Measurements from ENCODE around the gene CSF2.

The CSF2 gene

GRCh38 chr5:132072070-132072469 lies 1.5 kb upstream of the CSF2 start:
- H3K4me1 ChIP-seq (ENCODE audit: control insufficient read depth, low read depth, low read length) = no peaks in the 10 kb centered on the region
- no peaks in the 10 kb centered on the region for H3K36me3 ChIP-seq (ENCODE audit: control insufficient read depth, insufficient read depth, low read length)
- H2BK15ac ChIP-seq (replicated peaks; ENCODE audit: low read depth) = no peak overlapping the region
- H3K27me3 ChIP-seq (ENCODE audit: insufficient read depth, low read length, poor library complexity) = no peaks in the 10 kb centered on the region
- no peak overlapping the region for H3K4ac ChIP-seq (ENCODE audit: low read depth, low read length)
- H3K9ac ChIP-seq (ENCODE audit: low read length) = no peak overlapping the region
- no peak overlapping the region for H2BK5ac ChIP-seq (ENCODE audit: low read length)
- no peak overlapping the region for H4K5ac ChIP-seq (ENCODE audit: low read length)
- H3K4me2 ChIP-seq (ENCODE audit: low read length) = no peak overlapping the region
- no peak overlapping the region for H3K18ac ChIP-seq (ENCODE audit: low read length)
- DNase-seq = no peak
- WGBS (ENCODE audit: extremely low coverage, insufficient coverage, low lambda C conversion rate) = no CpG with 5 or more reads among the region's 4 CpGs
- H3K23ac ChIP-seq (ENCODE audit: low read length) = no peak overlapping the region
- no peak overlapping the region for H3K56ac ChIP-seq (ENCODE audit: low read length)
- no peaks in the 10 kb centered on the region for H3K79me1 ChIP-seq (ENCODE audit: low read length)
- no peak overlapping the region for H2AK5ac ChIP-seq (ENCODE audit: low read length)
- no peaks in the 10 kb centered on the region for H3K79me2 ChIP-seq (ENCODE audit: control insufficient read depth, insufficient read depth, low read length)
- H3K27ac ChIP-seq (ENCODE audit: low read depth, low read length) = no peak overlapping the region
- no peak overlapping the region for H2BK120ac ChIP-seq (ENCODE audit: low read depth, low read length)
- no peak overlapping the region for H4K8ac ChIP-seq (ENCODE audit: low read depth, low read length)
- H3K4me3 ChIP-seq (ENCODE audit: low read length) = no peak overlapping the region

- Histone ChIP-seq H3K23ac (ENCODE audit: low read length) (no peak overlapping the region), H3K27me3 (ENCODE audit: insufficient read depth, low read length, poor library complexity) (no peaks in the 10 kb centered on the region), H3K79me2 (ENCODE audit: control insufficient read depth, insufficient read depth, low read length) (no peaks in the 10 kb centered on the region), H4K5ac (ENCODE audit: low read length) (no peak overlapping the region), H2BK5ac (ENCODE audit: low read length) (no peak overlapping the region), H3K79me1 (ENCODE audit: low read length) (no peaks in the 10 kb centered on the region), H2BK15ac (replicated peaks; ENCODE audit: low read depth) (no peak overlapping the region), H3K18ac (ENCODE audit: low read length) (no peak overlapping the region), H2AK5ac (ENCODE audit: low read length) (no peak overlapping the region), H3K4me1 (ENCODE audit: control insufficient read depth, low read depth, low read length) (no peaks in the 10 kb centered on the region), H3K9ac (ENCODE audit: low read length) (no peak overlapping the region), H3K27ac (ENCODE audit: low read depth, low read length) (no peak overlapping the region), H3K4me2 (ENCODE audit: low read length) (no peak overlapping the region), H3K4ac (ENCODE audit: low read depth, low read length) (no peak overlapping the region), H3K4me3 (ENCODE audit: low read length) (no peak overlapping the region), H3K56ac (ENCODE audit: low read length) (no peak overlapping the region), H4K8ac (ENCODE audit: low read depth, low read length) (no peak overlapping the region), H3K36me3 (ENCODE audit: control insufficient read depth, insufficient read depth, low read length) (no peaks in the 10 kb centered on the region), H2BK120ac (ENCODE audit: low read depth, low read length) (no peak overlapping the region)
- no CpG with 5 or more reads among the region's 2 CpGs for WGBS (ENCODE audit: extremely low coverage, insufficient coverage, low lambda C conversion rate)
- DNase-seq = no peak
Measured at GRCh38 chr5:132072528-132072927, 1.1 kb upstream of the CSF2 start.

- Histone ChIP-seq H3K9ac (ENCODE audit: low read length) (no peak overlapping the region), H2BK5ac (ENCODE audit: low read length) (no peak overlapping the region), H2BK120ac (ENCODE audit: low read depth, low read length) (no peak overlapping the region), H3K18ac (ENCODE audit: low read length) (no peak overlapping the region), H3K56ac (ENCODE audit: low read length) (no peak overlapping the region), H2AK5ac (ENCODE audit: low read length) (no peak overlapping the region), H3K79me2 (ENCODE audit: control insufficient read depth, insufficient read depth, low read length) (no peaks in the 10 kb centered on the region), H3K36me3 (ENCODE audit: control insufficient read depth, insufficient read depth, low read length) (no peaks in the 10 kb centered on the region), H3K4me3 (ENCODE audit: low read length) (no peak overlapping the region), H3K4me2 (ENCODE audit: low read length) (no peak overlapping the region), H3K79me1 (ENCODE audit: low read length) (no peaks in the 10 kb centered on the region), H2BK15ac (replicated peaks; ENCODE audit: low read depth) (no peak overlapping the region), H3K4me1 (ENCODE audit: control insufficient read depth, low read depth, low read length) (no peaks in the 10 kb centered on the region), H3K23ac (ENCODE audit: low read length) (no peak overlapping the region), H4K5ac (ENCODE audit: low read length) (no peak overlapping the region), H3K27me3 (ENCODE audit: insufficient read depth, low read length, poor library complexity) (no peaks in the 10 kb centered on the region), H3K4ac (ENCODE audit: low read depth, low read length) (no peak overlapping the region), H3K27ac (ENCODE audit: low read depth, low read length) (no peak overlapping the region), H4K8ac (ENCODE audit: low read depth, low read length) (no peak overlapping the region)
- no CpG with 5 or more reads among the region's 7 CpGs for WGBS (ENCODE audit: extremely low coverage, insufficient coverage, low lambda C conversion rate)
- DNase-seq = no peak
Measured at GRCh38 chr5:132074091-132074771, 642 bp downstream of the CSF2 start.

GRCh38 chr5:132074772-132075718 lies 1.5 kb downstream of the CSF2 start:
- H3K18ac ChIP-seq (ENCODE audit: low read length) = no peak overlapping the region
- no peaks in the 10 kb centered on the region for H3K27me3 ChIP-seq (ENCODE audit: insufficient read depth, low read length, poor library complexity)
- H2BK15ac ChIP-seq (replicated peaks; ENCODE audit: low read depth) = no peak overlapping the region
- H4K5ac ChIP-seq (ENCODE audit: low read length) = no peak overlapping the region
- no peak overlapping the region for H3K27ac ChIP-seq (ENCODE audit: low read depth, low read length)
- no peaks in the 10 kb centered on the region for H3K36me3 ChIP-seq (ENCODE audit: control insufficient read depth, insufficient read depth, low read length)
- H4K8ac ChIP-seq (ENCODE audit: low read depth, low read length) = no peak overlapping the region
- no peak overlapping the region for H3K4ac ChIP-seq (ENCODE audit: low read depth, low read length)
- H3K9ac ChIP-seq (ENCODE audit: low read length) = no peak overlapping the region
- no peak overlapping the region for H3K4me2 ChIP-seq (ENCODE audit: low read length)
- H3K56ac ChIP-seq (ENCODE audit: low read length) = no peak overlapping the region
- H3K79me2 ChIP-seq (ENCODE audit: control insufficient read depth, insufficient read depth, low read length) = no peaks in the 10 kb centered on the region
- H2BK5ac ChIP-seq (ENCODE audit: low read length) = no peak overlapping the region
- H3K4me1 ChIP-seq (ENCODE audit: control insufficient read depth, low read depth, low read length) = no peaks in the 10 kb centered on the region
- no peak overlapping the region for H3K23ac ChIP-seq (ENCODE audit: low read length)
- H2AK5ac ChIP-seq (ENCODE audit: low read length) = no peak overlapping the region
- no CpG with 5 or more reads among the region's 16 CpGs for WGBS (ENCODE audit: extremely low coverage, insufficient coverage, low lambda C conversion rate)
- H2BK120ac ChIP-seq (ENCODE audit: low read depth, low read length) = no peak overlapping the region
- no peak overlapping the region for H3K4me3 ChIP-seq (ENCODE audit: low read length)
- no peak for DNase-seq
- no peaks in the 10 kb centered on the region for H3K79me1 ChIP-seq (ENCODE audit: low read length)

GRCh38 chr5:132075719-132076077 lies 2.1 kb downstream of the CSF2 start:
- no peak overlapping the region for H2BK120ac ChIP-seq (ENCODE audit: low read depth, low read length)
- no CpG with 5 or more reads among the region's 2 CpGs for WGBS (ENCODE audit: extremely low coverage, insufficient coverage, low lambda C conversion rate)
- no peak overlapping the region for H3K27ac ChIP-seq (ENCODE audit: low read depth, low read length)
- H3K79me2 ChIP-seq (ENCODE audit: control insufficient read depth, insufficient read depth, low read length) = no peaks in the 10 kb centered on the region
- H4K5ac ChIP-seq (ENCODE audit: low read length) = no peak overlapping the region
- H3K4me3 ChIP-seq (ENCODE audit: low read length) = no peak overlapping the region
- H2BK5ac ChIP-seq (ENCODE audit: low read length) = no peak overlapping the region
- no peaks in the 10 kb centered on the region for H3K79me1 ChIP-seq (ENCODE audit: low read length)
- no peaks in the 10 kb centered on the region for H3K4me1 ChIP-seq (ENCODE audit: control insufficient read depth, low read depth, low read length)
- no peak for DNase-seq
- H3K27me3 ChIP-seq (ENCODE audit: insufficient read depth, low read length, poor library complexity) = no peaks in the 10 kb centered on the region
- no peak overlapping the region for H3K9ac ChIP-seq (ENCODE audit: low read length)
- H3K23ac ChIP-seq (ENCODE audit: low read length) = no peak overlapping the region
- no peak overlapping the region for H3K18ac ChIP-seq (ENCODE audit: low read length)
- H2BK15ac ChIP-seq (replicated peaks; ENCODE audit: low read depth) = no peak overlapping the region
- H3K4ac ChIP-seq (ENCODE audit: low read depth, low read length) = no peak overlapping the region
- no peaks in the 10 kb centered on the region for H3K36me3 ChIP-seq (ENCODE audit: control insufficient read depth, insufficient read depth, low read length)
- H3K56ac ChIP-seq (ENCODE audit: low read length) = no peak overlapping the region
- H2AK5ac ChIP-seq (ENCODE audit: low read length) = no peak overlapping the region
- no peak overlapping the region for H3K4me2 ChIP-seq (ENCODE audit: low read length)
- no peak overlapping the region for H4K8ac ChIP-seq (ENCODE audit: low read depth, low read length)

Measured in mesendoderm (in vitro differentiated cells).